Esophagus squamous epithelium (tissue), 4 donors: ENCODE results near the gene API5.

Experiments
- CTCF ChIP-seq, 6 experiments: fragments of 450-650 bp in 4 of 6; fragments of 200-600 bp in 2 of 6; sonication (generic) in 2 of 6; IDR thresholded peaks; one replicate each; pipeline ENCODE4 v1.5.1; 2016 to 2019; ENCODE audit warnings: antibody characterized with exemption in 6 of 6, mild to moderate bottlenecking in 4 of 6, moderate library complexity in 4 of 6
- POLR2A ChIP-seq, 4 donors: fragments of 450-650 bp; IDR thresholded peaks; one replicate each; pipeline ENCODE4 v1.6.1; 2017; ENCODE audit warnings: antibody characterized with exemption in 4 of 4, mild to moderate bottlenecking in 4 of 4, moderate library complexity in 3 of 4

GRCh38 chr11:43356336-43356735 lies 44.5 kb downstream of the API5 start:
- TF ChIP-seq CTCF (IDR thresholded peaks at IDR 0.05) = no peak
- TF ChIP-seq POLR2A (IDR thresholded peaks at IDR 0.05) = no peak
